Stimulated activated naive B cell treated with anti-CD40 and anti-IgM and Interleukin-4, amounts not matched to agents 10 μg/mL and 1 μg/mL and 100 μg/mL, for 72 hours (primary cell): ENCODE data around the gene DYRK1B.
"Not testable (repeated sequence)": the region's sequence is repeated elsewhere in the genome, so short reads cannot be mapped to it uniquely, and the experiment has no call there.

Experiments used
- ATAC-seq, 2 donors: fragments of 150-1000 bp; cut with Tn5 transposase; replicated peaks; 2 replicates each; pipeline ENCODE4 v1.10.0; 2021; ENCODE audit warnings: moderate library complexity in 1 of 2
- DNase-seq: peaks from one replicate; pipeline ENCODE4 v3.0.0; 2021
- H3K27ac Mint-ChIP-seq: one replicate; pipeline ENCODE4 v1.8.0; 2022; ENCODE audit warnings: mild to moderate bottlenecking, mixed read lengths
- H3K27me3 Mint-ChIP-seq, 2 donors: one replicate each; pipeline ENCODE4 v1.8.0; 2022; ENCODE audit warnings: mixed read lengths in 2 of 2
- H3K36me3 Mint-ChIP-seq, 2 donors: one replicate each; pipeline ENCODE4 v1.8.0; 2022; ENCODE audit warnings: mixed read lengths in 2 of 2, mild to moderate bottlenecking in 1 of 2
- H3K4me1 Mint-ChIP-seq, 2 donors: one replicate each; pipeline ENCODE4 v1.8.0; 2022; ENCODE audit warnings: mixed read lengths in 2 of 2, mild to moderate bottlenecking in 1 of 2
- H3K4me3 Mint-ChIP-seq, 2 donors: one replicate each; pipeline ENCODE4 v1.8.0; 2022; ENCODE audit warnings: mild to moderate bottlenecking in 2 of 2, mixed read lengths in 2 of 2, moderate library complexity in 1 of 2
- H3K9me3 Mint-ChIP-seq, 2 donors: one replicate each; pipeline ENCODE4 v1.8.0; 2022; ENCODE audit warnings: mixed read lengths in 2 of 2, mild to moderate bottlenecking in 1 of 2

DYRK1B gene

GRCh38 chr19:39817888-39818561, 15.9 kb downstream of the DYRK1B start:
- H3K27me3 Mint-ChIP-seq, result no peaks in the 10 kb centered on the region
- H3K4me3 Mint-ChIP-seq, result no peak overlapping the region
- peaks cover 25 to 34% of the 10 kb centered on the region in 2 donors for H3K36me3 Mint-ChIP-seq
- peak overlapping the region; percentile 90 for H3K27ac Mint-ChIP-seq
- ATAC-seq (no peak), DNase-seq (no peak)
- no peaks in the 10 kb centered on the region for H3K9me3 Mint-ChIP-seq
- peaks cover 25 to 32% of the 10 kb centered on the region in 2 donors for H3K4me1 Mint-ChIP-seq

DNA sequence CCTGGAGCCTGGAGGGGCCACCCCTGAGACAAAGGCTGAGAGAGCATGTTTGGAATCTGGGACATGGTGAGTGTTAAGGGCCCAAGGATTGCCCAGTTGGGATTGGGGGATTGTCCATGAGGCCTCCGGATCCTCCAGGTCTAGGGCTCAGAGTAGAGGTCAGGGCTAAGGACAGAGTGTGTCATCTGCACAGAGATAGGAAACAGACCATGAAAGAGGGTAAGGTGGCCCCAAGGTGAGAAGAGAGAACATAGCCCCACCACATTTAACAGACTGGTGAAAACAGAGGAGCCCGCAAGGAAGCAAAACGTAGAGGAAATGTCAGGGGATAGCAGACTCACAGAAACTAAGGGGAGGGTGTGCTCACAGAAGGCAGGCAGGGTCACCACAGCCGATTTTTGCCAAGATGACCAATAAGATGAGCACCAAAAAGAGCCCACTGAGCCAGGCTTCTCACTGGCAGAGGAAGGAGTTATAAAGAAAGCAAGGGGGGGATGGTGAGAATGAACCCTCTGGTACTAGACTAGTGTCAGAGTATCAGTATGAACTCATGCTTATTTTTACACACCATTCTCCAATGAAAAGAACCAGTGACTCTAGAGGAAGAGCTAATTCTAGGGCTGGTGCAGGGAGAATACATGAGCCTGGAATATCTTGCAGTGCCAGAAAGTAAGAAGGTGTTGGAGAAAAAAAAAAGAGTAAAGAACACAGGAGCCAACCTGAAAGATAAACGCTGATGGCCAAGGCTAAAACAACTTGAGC, 17.5 kb downstream of the DYRK1B start:
- H3K36me3 Mint-ChIP-seq, result peaks cover 25 to 37% of the 10 kb centered on the region in 2 donors
- no peak overlapping the region for H3K4me3 Mint-ChIP-seq
- H3K27ac Mint-ChIP-seq, result no peak overlapping the region
- H3K27me3 Mint-ChIP-seq, result no peaks in the 10 kb centered on the region
- ATAC-seq (no peak), DNase-seq (no peak)
- no peaks in the 10 kb centered on the region for H3K9me3 Mint-ChIP-seq
- H3K4me1 Mint-ChIP-seq, result peaks cover 25 to 32% of the 10 kb centered on the region in 2 donors

DNA sequence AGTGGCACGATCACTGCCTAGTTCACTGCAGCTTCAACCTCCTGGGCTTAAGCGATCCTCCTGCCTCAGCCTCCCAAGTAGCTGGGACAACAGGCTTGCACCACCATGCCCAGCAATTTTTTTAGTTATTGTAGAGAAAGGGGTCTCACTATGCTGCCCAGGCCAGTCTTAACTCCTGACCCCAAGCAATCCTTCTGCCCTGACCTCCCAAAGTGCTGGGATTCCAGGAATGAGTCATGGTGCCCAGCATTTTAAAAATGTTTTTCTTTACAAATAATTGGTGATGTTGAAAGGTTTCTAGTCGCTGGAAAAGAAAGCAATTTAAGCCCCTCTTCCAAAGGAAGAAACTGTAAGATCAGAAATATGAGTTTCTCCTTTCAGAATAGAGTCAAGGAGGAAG, 19.4 kb downstream of the DYRK1B start:
- ATAC-seq (no peak), DNase-seq (no peak)
- Mint-ChIP-seq H3K4me3 (no peak overlapping the region), H3K9me3 (no peaks in the 10 kb centered on the region), H3K36me3 (peaks cover 25 to 33% of the 10 kb centered on the region in 2 donors), H3K27me3 (no peaks in the 10 kb centered on the region), H3K4me1 (peaks cover 24% of the 10 kb centered on the region in 2 donors), H3K27ac (no peak overlapping the region)

DNA sequence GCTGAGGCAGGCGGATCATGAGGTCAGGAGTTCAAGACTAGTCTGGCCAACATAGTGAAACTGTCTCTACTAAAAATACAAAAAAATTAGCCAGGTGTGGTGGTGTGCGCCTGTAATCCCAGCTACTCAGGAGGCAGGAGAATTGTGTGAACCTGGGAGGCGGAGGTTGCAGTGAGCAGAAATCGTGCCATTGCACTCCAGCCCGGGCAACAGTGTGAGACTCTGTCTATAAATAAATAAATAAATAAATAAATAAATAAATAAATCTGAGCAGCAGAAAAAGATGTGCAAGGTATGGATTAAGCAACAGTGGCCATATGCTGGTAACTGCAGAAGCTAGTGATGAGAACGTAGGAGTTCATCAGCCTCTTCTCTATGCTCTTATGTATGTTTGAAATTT, 19.9 kb downstream of the DYRK1B start:
- H3K27ac Mint-ChIP-seq, H3K4me3 Mint-ChIP-seq, H3K27me3 Mint-ChIP-seq, ATAC-seq, H3K9me3 Mint-ChIP-seq, DNase-seq: not testable (repeated sequence)
- Mint-ChIP-seq H3K36me3 (peaks cover 24 to 28% of the 10 kb centered on the region in 2 donors), H3K4me1 (peaks cover 19% of the 10 kb centered on the region in 2 donors)

DNA sequence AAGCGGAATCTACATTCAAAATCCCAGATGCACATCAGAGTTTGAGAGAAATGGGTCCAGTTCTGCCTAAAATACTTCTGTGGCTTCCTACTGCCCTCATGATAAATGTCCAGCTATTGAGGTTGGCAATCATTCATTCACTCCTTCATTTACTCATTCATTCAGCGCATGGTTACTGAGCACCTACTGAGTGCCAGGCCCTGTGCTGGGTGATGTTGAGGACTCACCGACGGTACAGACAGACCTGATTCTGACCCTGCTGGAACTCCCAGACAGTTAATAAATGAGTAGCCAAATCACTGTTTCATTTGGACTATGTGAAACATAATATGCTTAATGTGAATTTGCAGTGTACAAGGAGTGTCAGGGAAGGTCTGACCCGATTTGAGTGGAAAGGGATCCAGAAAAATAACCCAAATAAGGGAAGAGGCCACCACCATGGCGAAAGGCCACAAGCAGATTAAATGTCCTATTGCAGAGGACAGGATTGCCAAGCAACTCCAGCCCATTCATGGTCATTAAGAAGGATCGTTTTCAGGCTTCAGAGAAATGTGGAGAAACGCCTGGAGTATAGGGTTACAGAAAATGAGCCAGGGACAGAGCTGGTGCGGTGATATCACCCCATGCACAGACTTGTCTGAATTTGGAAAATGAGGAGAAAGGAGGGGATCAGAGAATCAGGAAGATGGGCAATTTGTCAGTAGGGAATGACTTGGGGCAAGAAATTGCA, 20.5 kb downstream of the DYRK1B start:
- no peak for DNase-seq
- Mint-ChIP-seq H3K27ac (no peak overlapping the region), H3K4me1 (peaks cover 12 to 14% of the 10 kb centered on the region in 2 donors), H3K27me3 (peaks cover 0 to 4% of the 10 kb centered on the region in 2 donors), H3K36me3 (peaks cover 21 to 28% of the 10 kb centered on the region in 2 donors), H3K9me3 (peaks cover 0 to 1% of the 10 kb centered on the region in 2 donors), H3K4me3 (no peak overlapping the region)
- no peak for ATAC-seq

GRCh38 chr19:39811064-39811463, 22.9 kb downstream of the DYRK1B start:
- peaks cover 0 to 4% of the 10 kb centered on the region in 2 donors for H3K9me3 Mint-ChIP-seq
- DNase-seq (no peak), ATAC-seq (no peak)
- peaks cover under 1 to 12% of the 10 kb centered on the region in 2 donors for H3K27me3 Mint-ChIP-seq
- H3K4me3 Mint-ChIP-seq, result no peak overlapping the region
- no peaks in the 10 kb centered on the region for H3K4me1 Mint-ChIP-seq
- H3K27ac Mint-ChIP-seq, result no peak overlapping the region
- H3K36me3 Mint-ChIP-seq, result peaks cover 10 to 12% of the 10 kb centered on the region in 2 donors

GRCh38 chr19:39810424-39810823, 23.5 kb downstream of the DYRK1B start:
- H3K4me3 Mint-ChIP-seq, result no peak overlapping the region
- no peaks in the 10 kb centered on the region for H3K4me1 Mint-ChIP-seq
- H3K36me3 Mint-ChIP-seq, result peaks cover 8% of the 10 kb centered on the region in 2 donors
- no peak for DNase-seq
- ATAC-seq, result no peak
- H3K27ac Mint-ChIP-seq, result no peak overlapping the region
- peaks cover 0 to 4% of the 10 kb centered on the region in 2 donors for H3K9me3 Mint-ChIP-seq
- H3K27me3 Mint-ChIP-seq, result peaks cover 6 to 19% of the 10 kb centered on the region in 2 donors

- H3K4me3 Mint-ChIP-seq, result no peak overlapping the region
- peaks cover 0 to 4% of the 10 kb centered on the region in 2 donors for H3K9me3 Mint-ChIP-seq
- no peaks in the 10 kb centered on the region for H3K4me1 Mint-ChIP-seq
- peaks cover 10 to 25% of the 10 kb centered on the region in 2 donors for H3K27me3 Mint-ChIP-seq
- ATAC-seq (no peak), DNase-seq (no peak)
- H3K36me3 Mint-ChIP-seq, result peaks cover 8 to 10% of the 10 kb centered on the region in 2 donors
- H3K27ac Mint-ChIP-seq, result no peak overlapping the region
These were observed 24.6 kb downstream of the DYRK1B start for GRCh38 chr19:39809368-39809767.

DNA sequence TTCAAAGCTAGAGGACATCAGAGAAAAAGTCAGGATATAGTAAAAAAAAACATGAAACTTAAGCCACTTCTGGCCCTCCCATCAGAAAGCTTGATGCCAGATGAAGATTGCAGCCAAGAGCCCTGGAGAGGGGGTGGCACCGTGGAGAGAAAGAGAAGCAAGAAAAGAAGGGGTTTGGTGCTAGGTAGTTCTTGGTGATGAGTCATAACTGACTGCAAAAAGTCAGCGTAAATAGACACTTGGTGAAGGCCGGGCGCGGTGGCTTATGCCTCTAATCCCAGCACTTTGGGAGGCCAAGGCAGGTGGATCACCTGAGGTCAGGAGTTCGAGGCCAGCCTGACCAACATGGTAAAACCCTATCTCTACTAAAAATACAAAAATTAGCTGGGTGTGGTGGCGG, 25.3 kb downstream of the DYRK1B start:
- not testable (repeated sequence) for H3K4me1 Mint-ChIP-seq, DNase-seq, H3K36me3 Mint-ChIP-seq, ATAC-seq, H3K27ac Mint-ChIP-seq, H3K4me3 Mint-ChIP-seq, H3K9me3 Mint-ChIP-seq
- peaks cover 15 to 30% of the 10 kb centered on the region in 2 donors for H3K27me3 Mint-ChIP-seq

DNA sequence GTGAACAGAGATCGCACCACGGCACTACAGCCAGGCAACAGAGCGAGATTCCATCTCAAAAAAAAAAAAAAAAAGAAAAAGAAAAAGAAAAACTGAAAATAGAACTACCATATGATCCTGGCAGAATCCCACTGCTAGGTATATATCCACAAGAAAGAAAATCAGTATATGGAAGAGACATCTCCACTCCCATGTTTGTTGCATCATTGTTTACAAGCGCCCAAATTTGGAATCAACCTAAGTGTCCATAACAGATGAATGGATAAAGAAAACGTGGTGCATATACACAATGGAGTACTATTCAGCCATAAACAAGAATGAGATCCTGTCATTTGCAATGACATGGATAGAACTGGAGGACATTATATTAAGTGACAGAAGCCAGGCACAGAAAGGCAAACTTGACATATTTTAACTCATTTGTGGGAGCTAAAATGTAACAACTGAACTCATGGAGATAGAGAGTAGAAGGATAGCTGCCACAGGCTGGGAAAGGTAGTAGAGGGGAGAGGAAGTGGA, 26.1 kb downstream of the DYRK1B start:
- H3K4me1 Mint-ChIP-seq, result no peaks in the 10 kb centered on the region

DNA sequence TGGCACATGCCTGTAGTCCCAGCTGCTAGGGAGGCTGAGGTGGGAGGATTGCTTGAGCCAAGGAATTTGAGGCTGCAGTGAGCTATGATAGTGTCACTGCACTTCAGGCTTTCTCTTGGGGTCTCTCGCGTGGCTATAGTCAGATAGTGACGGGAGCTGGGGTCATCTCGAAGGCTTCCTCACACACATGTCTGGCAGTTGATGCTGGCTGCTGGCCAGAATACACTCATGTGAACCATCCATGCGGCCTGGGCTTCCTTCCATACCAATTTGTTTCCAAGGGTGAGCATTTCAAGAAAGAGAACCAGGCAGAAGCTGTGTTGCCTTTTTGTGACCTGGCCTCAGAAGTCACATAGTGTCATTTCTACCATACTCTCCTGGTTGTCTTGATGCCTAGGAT, 28.9 kb downstream of the DYRK1B start:
- DNase-seq (no peak), ATAC-seq (no peak)
- no peak overlapping the region for H3K4me3 Mint-ChIP-seq
- no peaks in the 10 kb centered on the region for H3K4me1 Mint-ChIP-seq
- H3K27ac Mint-ChIP-seq, result no peak overlapping the region
- peaks cover 0 to 4% of the 10 kb centered on the region in 2 donors for H3K9me3 Mint-ChIP-seq
- H3K36me3 Mint-ChIP-seq, result peaks cover 0 to 5% of the 10 kb centered on the region in 2 donors
- H3K27me3 Mint-ChIP-seq, result peaks cover 28 to 54% of the 10 kb centered on the region in 2 donors

More for the DNA sequence above, 26.1 kb downstream of the DYRK1B start:
- Mint-ChIP-seq H3K9me3 (peaks cover 0 to 4% of the 10 kb centered on the region in 2 donors), H3K4me3 (no peak overlapping the region), H3K27me3 (peaks cover 17 to 33% of the 10 kb centered on the region in 2 donors), H3K36me3 (peaks cover 4 to 5% of the 10 kb centered on the region in 2 donors), H3K27ac (no peak overlapping the region)
- no peak for ATAC-seq
- DNase-seq, result no peak

GRCh38 chr19:39802958-39803357, 31.0 kb downstream of the DYRK1B start:
- no peak overlapping the region for H3K4me3 Mint-ChIP-seq
- ATAC-seq, result no peak
- no peaks in the 10 kb centered on the region for H3K4me1 Mint-ChIP-seq
- peaks cover 28 to 45% of the 10 kb centered on the region in 2 donors for H3K27me3 Mint-ChIP-seq
- H3K9me3 Mint-ChIP-seq, result peaks cover 0 to under 1% of the 10 kb centered on the region in 2 donors
- peaks cover 0 to 3% of the 10 kb centered on the region in 2 donors for H3K36me3 Mint-ChIP-seq
- H3K27ac Mint-ChIP-seq, result no peak overlapping the region
- DNase-seq, result no peak

DNA sequence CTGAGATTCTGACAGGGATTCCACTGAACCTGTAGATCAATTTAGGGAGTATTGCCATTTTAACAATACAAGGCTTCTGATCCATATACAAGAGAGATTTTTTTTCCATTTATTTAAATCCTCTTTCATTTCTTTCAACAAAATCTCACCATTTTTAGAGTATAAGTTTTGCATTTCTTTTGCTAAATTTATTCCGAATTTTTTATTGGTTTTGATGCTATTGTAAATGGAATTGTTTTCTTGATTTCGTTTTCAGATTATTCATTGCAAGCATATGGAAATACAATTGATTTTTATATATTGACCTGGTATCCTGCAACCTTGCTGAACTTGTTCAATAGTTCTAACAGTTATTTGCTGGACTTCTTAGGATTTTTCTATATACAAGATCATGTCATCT, 36.9 kb downstream of the DYRK1B start:
- H3K4me3 Mint-ChIP-seq, result no peak overlapping the region
- no peaks in the 10 kb centered on the region for H3K36me3 Mint-ChIP-seq
- peaks cover 14 to 39% of the 10 kb centered on the region in 2 donors for H3K27me3 Mint-ChIP-seq
- ATAC-seq, result no peak
- H3K27ac Mint-ChIP-seq, result no peak overlapping the region
- no peak for DNase-seq
- peaks cover 9 to 17% of the 10 kb centered on the region in 2 donors for H3K4me1 Mint-ChIP-seq
- no peaks in the 10 kb centered on the region for H3K9me3 Mint-ChIP-seq

GRCh38 chr19:39796000-39796498, 37.9 kb downstream of the DYRK1B start:
- Mint-ChIP-seq H3K36me3 (no peaks in the 10 kb centered on the region), H3K9me3 (no peaks in the 10 kb centered on the region), H3K4me1 (peaks cover 9 to 17% of the 10 kb centered on the region in 2 donors), H3K27me3 (peaks cover 9 to 29% of the 10 kb centered on the region in 2 donors), H3K4me3 (no peak overlapping the region), H3K27ac (no peak overlapping the region)
- DNase-seq (no peak), ATAC-seq (no peak)
